ENCODE results near the gene MC4R.

Gene MC4R

DNA sequence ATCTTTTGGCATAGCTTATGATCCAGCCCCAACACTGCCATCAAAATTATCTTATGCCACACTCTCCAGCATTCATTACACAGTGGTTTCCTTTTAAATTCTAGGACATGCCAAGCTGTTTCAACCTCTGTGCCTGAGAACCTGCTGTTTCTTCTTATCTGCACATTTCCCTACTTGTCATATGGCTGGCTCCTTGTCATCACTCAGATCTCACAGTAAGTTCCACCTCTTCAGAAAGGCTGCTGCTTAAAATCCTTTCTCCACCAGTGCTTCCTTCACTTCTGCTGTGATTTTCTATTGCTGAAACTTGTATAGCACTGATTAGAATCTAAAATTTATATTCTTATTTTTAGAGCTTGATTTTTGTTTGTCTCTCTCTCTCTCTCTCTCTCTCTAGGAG, 43.4 kb downstream of the MC4R start:
- DNase-seq (ENCODE audit: insufficient read length, low spot score) (no peak), FAIRE-seq (no peak)
- TF ChIP-seq, protein P1, sequence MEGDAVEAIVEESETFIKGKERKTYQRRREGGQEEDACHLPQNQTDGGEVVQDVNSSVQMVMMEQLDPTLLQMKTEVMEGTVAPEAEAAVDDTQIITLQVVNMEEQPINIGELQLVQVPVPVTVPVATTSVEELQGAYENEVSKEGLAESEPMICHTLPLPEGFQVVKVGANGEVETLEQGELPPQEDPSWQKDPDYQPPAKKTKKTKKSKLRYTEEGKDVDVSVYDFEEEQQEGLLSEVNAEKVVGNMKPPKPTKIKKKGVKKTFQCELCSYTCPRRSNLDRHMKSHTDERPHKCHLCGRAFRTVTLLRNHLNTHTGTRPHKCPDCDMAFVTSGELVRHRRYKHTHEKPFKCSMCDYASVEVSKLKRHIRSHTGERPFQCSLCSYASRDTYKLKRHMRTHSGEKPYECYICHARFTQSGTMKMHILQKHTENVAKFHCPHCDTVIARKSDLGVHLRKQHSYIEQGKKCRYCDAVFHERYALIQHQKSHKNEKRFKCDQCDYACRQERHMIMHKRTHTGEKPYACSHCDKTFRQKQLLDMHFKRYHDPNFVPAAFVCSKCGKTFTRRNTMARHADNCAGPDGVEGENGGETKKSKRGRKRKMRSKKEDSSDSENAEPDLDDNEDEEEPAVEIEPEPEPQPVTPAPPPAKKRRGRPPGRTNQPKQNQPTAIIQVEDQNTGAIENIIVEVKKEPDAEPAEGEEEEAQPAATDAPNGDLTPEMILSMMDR (IDR thresholded peaks at IDR 0.05; ENCODE audit: insufficient read depth, missing control alignments) = no peak

DNA sequence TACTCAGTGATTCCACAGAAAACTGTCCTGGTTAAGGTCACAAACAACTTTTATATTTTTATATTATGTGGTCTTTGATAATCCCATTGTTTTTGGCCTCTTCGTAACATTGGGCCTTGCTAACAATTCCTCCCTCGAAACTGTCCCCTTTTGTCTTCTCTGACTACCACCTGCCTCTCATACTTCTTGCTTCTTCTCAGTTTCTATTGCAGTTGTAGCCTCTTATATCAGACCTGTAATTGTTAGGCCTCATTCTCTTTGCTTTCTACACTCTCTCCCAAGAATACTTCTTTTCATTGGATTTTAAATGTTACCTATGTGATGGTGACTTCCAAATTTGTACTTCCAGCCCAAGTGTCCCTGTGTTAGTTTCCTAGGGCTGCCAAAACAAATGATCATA, 44.7 kb downstream of the MC4R start:
- FAIRE-seq (no peak), DNase-seq (ENCODE audit: insufficient read length, low spot score) (no peak)
- TF ChIP-seq, protein P1 (IDR thresholded peaks at IDR 0.05; ENCODE audit: insufficient read depth, missing control alignments) = no peak

DNA sequence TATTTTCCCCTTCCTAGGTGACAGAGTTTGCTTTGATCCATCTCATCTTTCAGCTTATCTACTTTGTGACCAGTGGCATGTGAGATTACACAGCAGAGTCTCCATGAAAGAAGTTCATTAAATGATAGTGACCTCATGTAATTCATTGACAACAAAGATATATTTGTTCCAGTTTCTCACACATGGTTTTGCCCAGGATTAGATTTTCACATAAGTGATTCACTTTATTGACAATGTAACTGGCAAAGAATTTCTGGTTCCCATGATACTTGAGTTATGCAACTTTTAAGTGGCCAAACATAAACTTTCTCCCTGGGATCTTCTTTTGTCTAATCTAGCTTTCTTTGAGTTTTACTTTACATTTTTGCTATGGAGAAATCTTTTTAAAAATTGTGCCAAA, 50.0 kb downstream of the MC4R start:
- DNase-seq (ENCODE audit: insufficient read length, low spot score) = no peak
- no peak for FAIRE-seq
- TF ChIP-seq, protein P1 (IDR thresholded peaks at IDR 0.05; ENCODE audit: insufficient read depth, missing control alignments) = no peak

Data from D721Med (cell line).